ENCODE measurements around the gene DGCR6L. TPM values are rescaled to one million over a fixed set of nuclear protein-coding genes. Genes with fewer than 3 reads are reported as not detected.
"Not testable (repeated sequence)": the region's sequence is repeated elsewhere in the genome, so short reads cannot be mapped to it uniquely, and the experiment has no call there.

DGCR6L gene
- total RNA-seq, 1 donor from 2014 or later = 33.3 TPM

DNA sequence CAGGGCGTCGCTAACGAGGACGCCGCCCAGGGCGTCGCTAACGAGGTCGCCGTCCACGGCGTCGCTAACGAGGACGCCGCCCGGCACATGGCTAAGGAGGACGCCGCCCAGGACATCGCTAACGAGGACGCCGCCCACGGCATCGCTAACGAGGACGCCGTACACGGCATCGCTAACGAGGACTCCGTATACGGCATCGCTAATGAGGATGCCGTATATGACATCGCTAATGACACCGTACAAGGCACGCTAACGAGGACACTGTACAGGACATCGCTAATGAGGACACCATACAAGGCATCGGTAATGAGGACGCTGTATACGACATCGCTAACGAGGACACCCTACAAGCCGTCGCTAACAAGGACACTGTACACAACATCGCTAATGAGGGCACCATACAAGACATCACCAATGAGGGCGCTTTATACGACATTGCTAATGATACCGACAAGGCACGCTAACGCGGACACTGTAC, 41.9 kb upstream of the DGCR6L start:
- not testable (repeated sequence) for H3K4me2 ChIP-seq (ENCODE audit: low read length); H3K36me3 ChIP-seq (ENCODE audit: insufficient read depth, low read length); H3K27me3 Mint-ChIP-seq (ENCODE audit: low read depth, unreplicated experiment); H3K9me3 ChIP-seq (ENCODE audit: insufficient read depth, low read depth, low read length); H3K9ac ChIP-seq (ENCODE audit: low read length); H3K27me3 ChIP-seq (ENCODE audit: insufficient read depth, low read length); DNase-seq (ENCODE audit: low read depth); H3K27ac ChIP-seq (ENCODE audit: low read depth, low read length); H3K79me2 ChIP-seq (ENCODE audit: insufficient read depth, low read length); H3K9me3 Mint-ChIP-seq (ENCODE audit: unreplicated experiment); H3K4me3 Mint-ChIP-seq (ENCODE audit: unreplicated experiment); FAIRE-seq; H3K4me1 ChIP-seq (ENCODE audit: insufficient read depth, low read length); H3K4me3 ChIP-seq (ENCODE audit: insufficient read depth, low read depth, low read length); H3K27ac Mint-ChIP-seq (ENCODE audit: unreplicated experiment); H2AFZ ChIP-seq (ENCODE audit: low read depth, low read length); H3K36me3 Mint-ChIP-seq (ENCODE audit: low read depth, unreplicated experiment); H4K20me1 ChIP-seq (ENCODE audit: insufficient read depth, low read length); H3K4me1 Mint-ChIP-seq (ENCODE audit: low read depth, unreplicated experiment)

GRCh38 chr22:20360866-20361751, 41.2 kb upstream of the DGCR6L start:
- H3K9me3 Mint-ChIP-seq (ENCODE audit: unreplicated experiment); H3K27me3 ChIP-seq (ENCODE audit: insufficient read depth, low read length); H3K4me3 Mint-ChIP-seq (ENCODE audit: unreplicated experiment); H3K79me2 ChIP-seq (ENCODE audit: insufficient read depth, low read length); DNase-seq (ENCODE audit: low read depth); H4K20me1 ChIP-seq (ENCODE audit: insufficient read depth, low read length); FAIRE-seq; H3K36me3 Mint-ChIP-seq (ENCODE audit: low read depth, unreplicated experiment); H3K4me1 Mint-ChIP-seq (ENCODE audit: low read depth, unreplicated experiment); H3K27ac ChIP-seq (ENCODE audit: low read depth, low read length); H3K4me3 ChIP-seq (ENCODE audit: insufficient read depth, low read depth, low read length); H3K27ac Mint-ChIP-seq (ENCODE audit: unreplicated experiment); H3K9ac ChIP-seq (ENCODE audit: low read length); H3K4me1 ChIP-seq (ENCODE audit: insufficient read depth, low read length); H2AFZ ChIP-seq (ENCODE audit: low read depth, low read length); H3K4me2 ChIP-seq (ENCODE audit: low read length); H3K27me3 Mint-ChIP-seq (ENCODE audit: low read depth, unreplicated experiment); H3K9me3 ChIP-seq (ENCODE audit: insufficient read depth, low read depth, low read length); H3K36me3 ChIP-seq (ENCODE audit: insufficient read depth, low read length): not testable (repeated sequence)

DNA sequence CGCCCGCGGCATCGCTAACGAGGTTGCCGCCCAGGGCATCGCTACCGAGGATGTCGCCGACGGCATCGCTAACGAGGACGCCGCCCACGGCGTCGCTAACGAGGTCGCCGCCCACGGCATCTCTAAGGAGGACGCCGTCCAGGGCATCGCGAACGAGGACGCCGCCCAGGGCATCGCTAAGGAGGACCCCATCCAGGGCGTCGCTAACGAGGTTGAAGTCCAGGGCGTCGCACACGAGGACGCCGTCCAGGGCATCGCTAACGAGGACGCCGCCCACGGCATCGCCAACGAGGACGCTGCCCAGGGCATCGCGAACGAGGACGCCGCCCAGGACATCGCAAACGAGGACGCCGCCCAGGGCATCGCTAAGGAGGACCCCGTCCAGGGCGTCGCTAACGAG, 40.4 kb upstream of the DGCR6L start:
- not testable (repeated sequence) for H3K9me3 ChIP-seq (ENCODE audit: insufficient read depth, low read depth, low read length); H3K79me2 ChIP-seq (ENCODE audit: insufficient read depth, low read length); H3K4me1 ChIP-seq (ENCODE audit: insufficient read depth, low read length); H3K27ac ChIP-seq (ENCODE audit: low read depth, low read length); H3K4me3 ChIP-seq (ENCODE audit: insufficient read depth, low read depth, low read length); H3K27ac Mint-ChIP-seq (ENCODE audit: unreplicated experiment); H2AFZ ChIP-seq (ENCODE audit: low read depth, low read length); H3K4me1 Mint-ChIP-seq (ENCODE audit: low read depth, unreplicated experiment); H3K9me3 Mint-ChIP-seq (ENCODE audit: unreplicated experiment); H3K36me3 Mint-ChIP-seq (ENCODE audit: low read depth, unreplicated experiment); FAIRE-seq; H3K4me2 ChIP-seq (ENCODE audit: low read length); H4K20me1 ChIP-seq (ENCODE audit: insufficient read depth, low read length); H3K27me3 Mint-ChIP-seq (ENCODE audit: low read depth, unreplicated experiment); H3K9ac ChIP-seq (ENCODE audit: low read length); H3K27me3 ChIP-seq (ENCODE audit: insufficient read depth, low read length); H3K4me3 Mint-ChIP-seq (ENCODE audit: unreplicated experiment); DNase-seq (ENCODE audit: low read depth); H3K36me3 ChIP-seq (ENCODE audit: insufficient read depth, low read length)

- not testable (repeated sequence) for H3K36me3 Mint-ChIP-seq (ENCODE audit: low read depth, unreplicated experiment); H3K4me3 ChIP-seq (ENCODE audit: insufficient read depth, low read depth, low read length); H3K4me2 ChIP-seq (ENCODE audit: low read length); H2AFZ ChIP-seq (ENCODE audit: low read depth, low read length); H3K36me3 ChIP-seq (ENCODE audit: insufficient read depth, low read length); DNase-seq (ENCODE audit: low read depth); H3K79me2 ChIP-seq (ENCODE audit: insufficient read depth, low read length); H3K27me3 ChIP-seq (ENCODE audit: insufficient read depth, low read length); H3K9ac ChIP-seq (ENCODE audit: low read length); H3K4me3 Mint-ChIP-seq (ENCODE audit: unreplicated experiment); H3K27ac Mint-ChIP-seq (ENCODE audit: unreplicated experiment); H3K4me1 ChIP-seq (ENCODE audit: insufficient read depth, low read length); H3K4me1 Mint-ChIP-seq (ENCODE audit: low read depth, unreplicated experiment); FAIRE-seq; H3K9me3 Mint-ChIP-seq (ENCODE audit: unreplicated experiment); H4K20me1 ChIP-seq (ENCODE audit: insufficient read depth, low read length); H3K27me3 Mint-ChIP-seq (ENCODE audit: low read depth, unreplicated experiment); H3K27ac ChIP-seq (ENCODE audit: low read depth, low read length); H3K9me3 ChIP-seq (ENCODE audit: insufficient read depth, low read depth, low read length)
These were observed 38.8 kb upstream of the DGCR6L start for GRCh38 chr22:20358503-20359239.

DNA sequence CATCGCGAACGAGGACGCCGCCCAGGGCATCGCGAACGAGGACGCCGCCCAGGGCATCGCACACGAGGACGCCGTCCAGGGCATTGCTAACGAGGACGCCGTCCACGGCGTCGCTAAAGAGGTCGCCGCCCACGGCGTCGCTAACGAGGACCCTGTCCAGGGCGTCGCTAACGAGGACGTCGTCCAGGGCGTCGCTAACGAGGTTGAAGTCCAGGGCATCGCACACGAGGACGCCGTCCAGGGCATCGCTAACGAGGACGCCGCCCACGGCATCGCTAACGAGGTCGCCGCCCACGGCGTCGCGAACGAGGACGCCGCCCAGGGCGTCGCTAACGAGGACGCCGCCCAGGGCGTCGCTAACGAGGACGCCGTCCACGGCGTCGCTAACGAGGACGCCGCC, 38.1 kb upstream of the DGCR6L start:
- H3K4me3 Mint-ChIP-seq (ENCODE audit: unreplicated experiment); H3K4me1 Mint-ChIP-seq (ENCODE audit: low read depth, unreplicated experiment): not testable (repeated sequence)

GRCh38 chr22:20356906-20357305, 37.0 kb upstream of the DGCR6L start:
- not testable (repeated sequence) for H3K36me3 ChIP-seq (ENCODE audit: insufficient read depth, low read length); H3K4me1 Mint-ChIP-seq (ENCODE audit: low read depth, unreplicated experiment); H3K36me3 Mint-ChIP-seq (ENCODE audit: low read depth, unreplicated experiment); H3K27ac ChIP-seq (ENCODE audit: low read depth, low read length); H3K9me3 ChIP-seq (ENCODE audit: insufficient read depth, low read depth, low read length); H2AFZ ChIP-seq (ENCODE audit: low read depth, low read length); H4K20me1 ChIP-seq (ENCODE audit: insufficient read depth, low read length); H3K9me3 Mint-ChIP-seq (ENCODE audit: unreplicated experiment); FAIRE-seq; DNase-seq (ENCODE audit: low read depth); H3K27me3 Mint-ChIP-seq (ENCODE audit: low read depth, unreplicated experiment); H3K4me3 Mint-ChIP-seq (ENCODE audit: unreplicated experiment); H3K4me2 ChIP-seq (ENCODE audit: low read length); H3K9ac ChIP-seq (ENCODE audit: low read length); H3K27me3 ChIP-seq (ENCODE audit: insufficient read depth, low read length); H3K4me1 ChIP-seq (ENCODE audit: insufficient read depth, low read length); H3K79me2 ChIP-seq (ENCODE audit: insufficient read depth, low read length); H3K27ac Mint-ChIP-seq (ENCODE audit: unreplicated experiment); H3K4me3 ChIP-seq (ENCODE audit: insufficient read depth, low read depth, low read length)

More for the DNA sequence above, 38.1 kb upstream of the DGCR6L start:
- H3K9ac ChIP-seq (ENCODE audit: low read length); H3K4me1 ChIP-seq (ENCODE audit: insufficient read depth, low read length); H3K79me2 ChIP-seq (ENCODE audit: insufficient read depth, low read length); H3K27me3 Mint-ChIP-seq (ENCODE audit: low read depth, unreplicated experiment); H3K36me3 ChIP-seq (ENCODE audit: insufficient read depth, low read length); H3K4me3 ChIP-seq (ENCODE audit: insufficient read depth, low read depth, low read length); H3K4me2 ChIP-seq (ENCODE audit: low read length); FAIRE-seq; H3K27ac Mint-ChIP-seq (ENCODE audit: unreplicated experiment); H3K9me3 ChIP-seq (ENCODE audit: insufficient read depth, low read depth, low read length); DNase-seq (ENCODE audit: low read depth); H3K27ac ChIP-seq (ENCODE audit: low read depth, low read length); H2AFZ ChIP-seq (ENCODE audit: low read depth, low read length); H3K27me3 ChIP-seq (ENCODE audit: insufficient read depth, low read length); H3K9me3 Mint-ChIP-seq (ENCODE audit: unreplicated experiment); H3K36me3 Mint-ChIP-seq (ENCODE audit: low read depth, unreplicated experiment); H4K20me1 ChIP-seq (ENCODE audit: insufficient read depth, low read length): not testable (repeated sequence)

Data from astrocyte (in vitro differentiated cells and primary cell).